Measurements from ENCODE around the gene HSD3B1.

GRCh38 chr1:119564548-119564947 is 57.5 kb downstream of the HSD3B1 start:
- TF ChIP-seq CTCF (conservative IDR thresholded peaks at IDR 0.05; ENCODE audit: low read depth, low read length) (no peak), EZH2 (IDR thresholded peaks at IDR 0.05; ENCODE audit: low read length, unreplicated experiment) (no peak)

All from PC-3 (cell line).